Ishikawa (cell line): ENCODE data around the gene TRABD.

ENCODE experiments used
- CEBPB ChIP-seq: IDR thresholded peaks from 2 replicates; pipeline ENCODE4 v1.6.1; 2012
- CREB1 ChIP-seq: IDR thresholded peaks from 2 replicates; pipeline ENCODE4 v1.6.1; 2012; ENCODE audit warnings: low read depth
- EGR1 ChIP-seq: IDR thresholded peaks from 2 replicates; pipeline ENCODE4 v1.6.1; 2012
- EP300 ChIP-seq: IDR thresholded peaks from 2 replicates; pipeline ENCODE4 v1.6.1; 2012; ENCODE audit warnings: borderline replicate concordance
- FOXM1 ChIP-seq: IDR thresholded peaks from 2 replicates; pipeline ENCODE4 v1.6.1; 2012; ENCODE audit warnings: low read depth, borderline replicate concordance
- NFIC ChIP-seq: IDR thresholded peaks from 2 replicates; pipeline ENCODE4 v1.6.1; 2012
- RAD21 ChIP-seq: IDR thresholded peaks from 2 replicates; pipeline ENCODE4 v1.6.1; 2012; ENCODE audit warnings: low read depth
- TAF1 ChIP-seq: IDR thresholded peaks from 2 replicates; pipeline ENCODE4 v1.6.1; 2012; ENCODE audit warnings: low read depth, mild to moderate bottlenecking
- TCF12 ChIP-seq: IDR thresholded peaks from 2 replicates; pipeline ENCODE4 v1.6.1; 2012; ENCODE audit warnings: low read depth
- TEAD4 ChIP-seq: IDR thresholded peaks from 2 replicates; pipeline ENCODE4 v1.6.1; 2012
- YY1 ChIP-seq: IDR thresholded peaks from 2 replicates; pipeline ENCODE4 v1.6.1; 2012; ENCODE audit warnings: low read depth
- ZBTB7A ChIP-seq: IDR thresholded peaks from 2 replicates; pipeline ENCODE4 v1.6.1; 2012; ENCODE audit warnings: low read depth
- TF ChIP-seq, protein P1 (sequence below): IDR thresholded peaks from 2 replicates; pipeline ENCODE4 v1.6.1; 2012
- TF ChIP-seq, protein P2 (sequence below): IDR thresholded peaks from 2 replicates; pipeline ENCODE4 v1.6.1; 2012
- TF ChIP-seq, protein P3 (sequence below): IDR thresholded peaks from 2 replicates; pipeline ENCODE4 v1.6.1; 2012; ENCODE audit warnings: low read depth, mild to moderate bottlenecking

TRABD gene, protein sequence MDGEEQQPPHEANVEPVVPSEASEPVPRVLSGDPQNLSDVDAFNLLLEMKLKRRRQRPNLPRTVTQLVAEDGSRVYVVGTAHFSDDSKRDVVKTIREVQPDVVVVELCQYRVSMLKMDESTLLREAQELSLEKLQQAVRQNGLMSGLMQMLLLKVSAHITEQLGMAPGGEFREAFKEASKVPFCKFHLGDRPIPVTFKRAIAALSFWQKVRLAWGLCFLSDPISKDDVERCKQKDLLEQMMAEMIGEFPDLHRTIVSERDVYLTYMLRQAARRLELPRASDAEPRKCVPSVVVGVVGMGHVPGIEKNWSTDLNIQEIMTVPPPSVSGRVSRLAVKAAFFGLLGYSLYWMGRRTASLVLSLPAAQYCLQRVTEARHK

DNA sequence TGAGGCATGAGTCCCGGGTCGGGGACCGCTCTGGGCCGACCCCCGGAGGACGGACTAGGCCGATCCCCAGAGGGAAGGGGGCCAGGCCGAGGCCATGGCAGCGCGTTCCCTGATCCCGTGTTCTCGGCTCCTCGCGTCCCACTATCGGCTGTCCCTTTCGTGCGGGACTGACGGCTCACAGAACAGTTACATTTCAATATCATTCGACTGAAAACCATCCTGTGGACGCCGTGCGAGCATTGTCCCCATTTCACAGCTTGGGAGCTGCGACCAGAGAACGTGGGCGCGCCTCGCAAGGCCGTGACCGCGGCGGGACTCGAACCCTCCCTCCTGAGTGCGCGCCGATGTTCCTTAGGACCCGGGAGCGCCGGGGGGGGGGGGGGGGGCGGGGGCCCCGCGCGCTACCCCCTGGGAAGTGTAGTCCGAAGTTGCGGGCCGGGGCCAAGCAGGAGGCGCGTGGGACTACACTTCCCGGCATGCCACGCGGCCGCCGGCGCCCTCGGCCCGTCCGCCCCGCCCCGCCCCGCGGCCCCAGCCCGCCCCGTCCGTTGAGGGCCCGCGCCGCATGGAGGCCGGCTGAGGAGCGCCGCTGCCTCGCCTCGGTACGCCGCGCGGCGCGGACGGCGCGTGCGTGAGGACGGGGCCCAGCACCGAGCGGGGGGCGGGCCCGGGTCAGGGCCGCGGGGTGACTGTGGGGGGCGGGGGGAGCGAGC is at the start of gene TRABD:
Gene TRABD (plus strand): TSS at position 539 of the 713 bp plus-strand sequence. CDS start 7,148 bp downstream, outside the sequence.
- TF ChIP-seq, protein P1, sequence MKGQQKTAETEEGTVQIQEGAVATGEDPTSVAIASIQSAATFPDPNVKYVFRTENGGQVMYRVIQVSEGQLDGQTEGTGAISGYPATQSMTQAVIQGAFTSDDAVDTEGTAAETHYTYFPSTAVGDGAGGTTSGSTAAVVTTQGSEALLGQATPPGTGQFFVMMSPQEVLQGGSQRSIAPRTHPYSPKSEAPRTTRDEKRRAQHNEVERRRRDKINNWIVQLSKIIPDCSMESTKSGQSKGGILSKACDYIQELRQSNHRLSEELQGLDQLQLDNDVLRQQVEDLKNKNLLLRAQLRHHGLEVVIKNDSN, result no peak
- TF ChIP-seq YY1 (peak; percentile 67), TCF12 (peak; percentile 27; the same call in 1 of the 2 replicates)
- TF ChIP-seq, protein P2, sequence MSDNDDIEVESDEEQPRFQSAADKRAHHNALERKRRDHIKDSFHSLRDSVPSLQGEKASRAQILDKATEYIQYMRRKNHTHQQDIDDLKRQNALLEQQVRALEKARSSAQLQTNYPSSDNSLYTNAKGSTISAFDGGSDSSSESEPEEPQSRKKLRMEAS, result peak; percentile 20; the same call in 1 of the 2 replicates

DNA sequence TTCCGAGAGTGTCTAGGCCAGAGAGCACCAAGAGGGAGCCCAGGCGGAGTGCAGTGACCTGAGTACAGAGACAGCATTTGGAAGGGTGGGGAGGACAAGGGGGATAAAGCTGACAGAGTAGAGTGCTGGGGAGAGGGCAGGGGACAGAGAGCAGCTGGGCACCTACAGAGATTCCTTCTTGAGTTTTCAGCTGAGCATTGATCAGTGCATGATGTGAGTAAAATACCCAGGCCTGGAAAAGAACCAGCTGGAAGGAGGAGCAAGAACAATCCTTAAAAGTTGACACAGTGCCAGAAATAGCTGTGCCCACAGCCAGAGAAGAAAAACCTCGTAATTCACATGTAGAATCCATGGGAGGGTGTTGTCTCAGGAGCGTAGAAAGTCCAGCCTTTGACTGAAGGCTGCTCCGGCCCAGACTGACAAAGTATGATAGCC is 49.1 kb upstream of the TRABD start:
- TF ChIP-seq, protein P2, result no peak
- TF ChIP-seq EP300 (no peak), EGR1 (no peak), NFIC (peak; percentile 78)

DNA sequence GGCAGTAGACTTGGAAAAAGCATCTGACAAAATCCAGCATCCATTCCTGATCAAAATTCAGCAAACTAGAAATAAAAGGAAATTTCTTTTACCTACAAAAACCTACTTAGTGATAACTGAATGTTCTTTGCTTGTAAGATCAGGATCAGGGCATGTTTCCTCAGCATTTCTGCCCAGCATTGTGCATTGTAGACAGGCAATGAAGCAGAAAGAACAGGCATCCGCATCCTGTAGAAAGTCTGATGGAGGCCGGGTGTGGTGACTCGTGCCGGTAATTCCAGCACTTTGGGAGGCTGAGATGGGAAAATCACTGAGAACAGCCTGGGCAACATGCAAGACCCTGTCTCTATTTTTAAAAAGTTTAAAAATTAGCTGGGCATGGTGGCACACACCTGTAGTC is 47.7 kb upstream of the TRABD start:
- TF ChIP-seq NFIC (no peak), TEAD4 (peak; percentile 40; the same call in 1 of the 2 replicates), CEBPB (no peak), TCF12 (0 out of 2 replicates have a peak, but pooled peaks have one; percentile 24)

DNA sequence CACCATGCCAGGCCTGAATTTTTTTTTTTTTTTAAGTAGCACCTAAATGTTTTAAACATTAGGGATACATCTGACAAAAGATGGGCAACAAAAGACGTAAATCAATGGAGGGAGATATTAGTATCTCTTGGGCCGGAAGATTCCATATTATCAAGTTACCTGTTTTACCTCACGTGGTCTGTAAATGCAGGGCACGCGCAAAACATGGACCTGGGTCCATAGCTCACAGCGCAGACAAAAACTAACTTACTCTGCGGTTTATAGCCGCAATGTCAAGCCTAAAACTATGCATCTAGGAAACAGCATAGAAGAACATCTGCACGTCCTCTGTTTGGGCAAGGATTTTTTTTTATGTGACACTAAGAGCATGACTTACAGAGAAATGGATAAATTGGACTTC is 46.7 kb upstream of the TRABD start:
- TF ChIP-seq TEAD4, result no peak
- TF ChIP-seq, protein P2, result no peak

DNA sequence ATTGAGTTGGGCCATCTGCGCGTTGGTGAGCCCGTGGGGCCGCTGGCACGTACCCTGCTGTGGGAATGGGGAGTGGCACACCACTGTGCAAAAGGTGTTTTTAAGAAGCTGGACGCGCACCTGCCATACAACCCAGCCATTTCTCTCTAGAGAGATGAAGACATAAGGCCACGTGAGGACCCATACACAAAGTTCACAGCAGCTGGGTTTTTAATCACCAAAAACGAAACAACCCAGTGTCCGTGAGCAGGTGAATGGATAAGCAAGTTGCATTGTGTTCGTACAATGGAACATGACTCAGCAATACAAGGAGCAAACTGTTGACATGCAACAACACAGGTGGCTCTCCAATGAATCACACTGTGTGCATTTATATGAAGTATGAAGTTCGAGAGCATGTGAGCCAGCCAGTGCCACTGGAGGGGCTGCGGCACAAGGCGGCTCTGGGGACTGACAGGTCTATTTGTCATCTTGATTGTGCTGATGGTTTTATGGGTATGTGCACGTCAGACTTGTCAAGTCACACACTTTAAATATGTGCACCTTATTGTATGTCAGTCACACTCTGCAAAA is 45.8 kb upstream of the TRABD start:
- TF ChIP-seq EP300, result no peak
- no peak for TF ChIP-seq FOXM1
- 0 out of 2 replicates have a peak, but pooled peaks have one; percentile 34 for TF ChIP-seq TCF12
- no peak for TF ChIP-seq CEBPB
- TF ChIP-seq TEAD4, result 0 out of 2 replicates have a peak, but pooled peaks have one; percentile 10
- no peak for TF ChIP-seq EGR1
- TF ChIP-seq, protein P3, sequence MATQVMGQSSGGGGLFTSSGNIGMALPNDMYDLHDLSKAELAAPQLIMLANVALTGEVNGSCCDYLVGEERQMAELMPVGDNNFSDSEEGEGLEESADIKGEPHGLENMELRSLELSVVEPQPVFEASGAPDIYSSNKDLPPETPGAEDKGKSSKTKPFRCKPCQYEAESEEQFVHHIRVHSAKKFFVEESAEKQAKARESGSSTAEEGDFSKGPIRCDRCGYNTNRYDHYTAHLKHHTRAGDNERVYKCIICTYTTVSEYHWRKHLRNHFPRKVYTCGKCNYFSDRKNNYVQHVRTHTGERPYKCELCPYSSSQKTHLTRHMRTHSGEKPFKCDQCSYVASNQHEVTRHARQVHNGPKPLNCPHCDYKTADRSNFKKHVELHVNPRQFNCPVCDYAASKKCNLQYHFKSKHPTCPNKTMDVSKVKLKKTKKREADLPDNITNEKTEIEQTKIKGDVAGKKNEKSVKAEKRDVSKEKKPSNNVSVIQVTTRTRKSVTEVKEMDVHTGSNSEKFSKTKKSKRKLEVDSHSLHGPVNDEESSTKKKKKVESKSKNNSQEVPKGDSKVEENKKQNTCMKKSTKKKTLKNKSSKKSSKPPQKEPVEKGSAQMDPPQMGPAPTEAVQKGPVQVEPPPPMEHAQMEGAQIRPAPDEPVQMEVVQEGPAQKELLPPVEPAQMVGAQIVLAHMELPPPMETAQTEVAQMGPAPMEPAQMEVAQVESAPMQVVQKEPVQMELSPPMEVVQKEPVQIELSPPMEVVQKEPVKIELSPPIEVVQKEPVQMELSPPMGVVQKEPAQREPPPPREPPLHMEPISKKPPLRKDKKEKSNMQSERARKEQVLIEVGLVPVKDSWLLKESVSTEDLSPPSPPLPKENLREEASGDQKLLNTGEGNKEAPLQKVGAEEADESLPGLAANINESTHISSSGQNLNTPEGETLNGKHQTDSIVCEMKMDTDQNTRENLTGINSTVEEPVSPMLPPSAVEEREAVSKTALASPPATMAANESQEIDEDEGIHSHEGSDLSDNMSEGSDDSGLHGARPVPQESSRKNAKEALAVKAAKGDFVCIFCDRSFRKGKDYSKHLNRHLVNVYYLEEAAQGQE, result no peak
- TF ChIP-seq TAF1, result no peak
- TF ChIP-seq, protein P2, result no peak; the same call in 1 of the 2 replicates
- TF ChIP-seq, protein P1, result 0 out of 2 replicates have a peak, but pooled peaks have one; percentile 2
- TF ChIP-seq CREB1, result no peak
- TF ChIP-seq YY1, result no peak

DNA sequence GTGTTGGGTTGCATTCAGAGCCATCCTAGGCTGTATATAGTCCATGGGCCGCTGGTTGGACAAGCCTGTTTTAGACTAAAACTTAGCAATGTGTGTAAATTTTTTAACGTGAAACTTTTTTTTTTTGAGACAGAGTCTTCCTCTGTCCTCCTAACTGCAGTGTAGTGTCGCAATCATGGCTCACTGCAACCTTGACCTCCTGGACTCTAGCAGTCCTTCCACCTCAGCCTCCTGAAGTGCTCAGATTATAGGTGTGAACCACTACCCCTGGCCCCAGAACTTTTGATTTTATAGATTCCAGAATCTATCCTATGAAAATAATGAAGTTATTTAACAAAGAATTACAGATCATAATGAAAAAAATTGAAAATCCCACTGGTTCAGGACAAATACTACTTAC is 45.1 kb upstream of the TRABD start:
- TF ChIP-seq, protein P2, result no peak
- TF ChIP-seq RAD21, result no peak

DNA sequence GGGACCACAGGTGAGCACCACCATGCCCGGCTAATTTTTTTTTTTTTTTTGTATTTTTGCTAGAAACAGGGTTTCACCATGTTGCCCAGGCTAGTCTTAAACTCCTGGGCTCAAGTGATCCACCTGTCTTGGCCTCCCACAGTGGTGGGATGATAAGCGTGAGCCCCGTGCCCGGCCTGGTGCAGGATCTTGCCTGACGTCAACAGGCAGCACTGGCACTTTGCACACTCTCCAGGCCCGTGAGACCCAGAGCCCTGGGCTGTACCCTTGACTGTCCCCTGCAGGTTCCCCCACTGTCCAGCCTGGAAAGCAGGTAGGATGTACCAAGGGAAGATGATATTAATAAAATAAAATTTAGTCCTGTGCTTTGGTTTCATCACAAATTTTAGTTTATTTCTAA is 44.3 kb upstream of the TRABD start:
- TF ChIP-seq YY1, result no peak
- TF ChIP-seq TEAD4, result no peak

DNA sequence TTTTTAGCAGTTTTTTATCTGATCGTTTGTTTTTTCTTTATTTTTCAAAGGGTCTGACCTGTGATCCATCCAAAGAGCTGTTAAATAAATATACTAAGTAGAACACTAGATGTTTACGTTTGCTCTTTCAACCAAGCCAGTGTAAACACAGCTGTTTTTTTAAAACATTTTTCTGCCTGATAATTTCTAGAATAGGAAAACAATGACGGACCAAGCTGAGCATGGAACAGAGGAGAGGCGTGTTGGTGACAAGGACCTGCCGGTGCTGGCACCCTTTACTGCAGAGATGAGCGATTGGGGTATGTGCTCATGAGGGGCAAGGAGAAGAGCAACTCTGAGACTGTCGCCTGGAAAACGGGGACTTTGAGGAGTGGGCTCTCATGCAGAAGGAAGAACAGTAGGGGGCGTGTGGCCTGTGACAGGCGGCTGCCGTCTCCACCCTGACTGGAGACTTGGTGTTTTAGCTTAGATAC is 43.8 kb upstream of the TRABD start:
- no peak for TF ChIP-seq EP300
- TF ChIP-seq NFIC, result no peak
- TF ChIP-seq TCF12, result no peak
- no peak for TF ChIP-seq EGR1
- TF ChIP-seq, protein P3, result no peak
- TF ChIP-seq, protein P1, result no peak
- TF ChIP-seq ZBTB7A, result no peak
- TF ChIP-seq CEBPB, result no peak
- TF ChIP-seq, protein P2, result no peak
- TF ChIP-seq TEAD4, result no peak
- no peak for TF ChIP-seq TAF1
- TF ChIP-seq FOXM1, result no peak
- no peak for TF ChIP-seq RAD21
- TF ChIP-seq YY1, result no peak
- TF ChIP-seq CREB1, result no peak
